H9 (cell line): ENCODE data around the gene PCCA. TPM values are rescaled to one million over a fixed set of nuclear protein-coding genes. Genes with fewer than 3 reads are reported as not detected.

Source experiments
- DNase-seq: peaks from one replicate; pipeline ENCODE4 v3.0.0-alpha.2; 2017
- H2AFZ ChIP-seq: one replicate; pipeline ENCODE4 v1.6.1; 2013; ENCODE audit warnings: mild to moderate bottlenecking, low read length, control low read depth, moderate library complexity
- H2AK5ac ChIP-seq: 2 replicates; pipeline ENCODE4 v1.6.1; 2013; ENCODE audit warnings: low read length, control low read depth, mixed read lengths; ENCODE audit not compliant: insufficient read length
- H2BK120ac ChIP-seq: one replicate; pipeline ENCODE4 v1.6.1; 2013; ENCODE audit warnings: low read depth, mild to moderate bottlenecking, low read length, control low read depth, inconsistent platforms; ENCODE audit not compliant: poor library complexity, severe bottlenecking
- H2BK12ac ChIP-seq: 2 replicates; pipeline ENCODE4 v1.6.1; 2013; ENCODE audit warnings: low read length, control low read depth, mixed read lengths, low read depth; ENCODE audit not compliant: insufficient read length
- H2BK15ac ChIP-seq: 2 replicates; pipeline ENCODE4 v1.6.1; 2013; ENCODE audit warnings: low read depth, low read length, control low read depth
- H2BK20ac ChIP-seq: one replicate; pipeline ENCODE4 v1.6.1; 2013; ENCODE audit warnings: low read depth, mild to moderate bottlenecking, low read length, control low read depth, inconsistent platforms; ENCODE audit not compliant: poor library complexity, severe bottlenecking
- H2BK5ac ChIP-seq: 2 replicates; pipeline ENCODE4 v1.6.1; 2013; ENCODE audit warnings: low read length, control low read depth, mixed read lengths; ENCODE audit not compliant: insufficient read length
- H3K14ac ChIP-seq: 2 replicates; pipeline ENCODE4 v1.6.1; 2013; ENCODE audit warnings: low read length, control low read depth; ENCODE audit not compliant: insufficient read depth
- H3K18ac ChIP-seq: 2 replicates; pipeline ENCODE4 v1.6.1; 2013; ENCODE audit warnings: low read depth, mild to moderate bottlenecking, mixed read lengths, low read length, control low read depth; ENCODE audit not compliant: insufficient read length
- H3K23ac ChIP-seq: 2 replicates; pipeline ENCODE4 v1.6.1; 2013; ENCODE audit warnings: low read length, control low read depth, mixed read lengths, low read depth; ENCODE audit not compliant: insufficient read length
- H3K23me2 ChIP-seq: 2 replicates; pipeline ENCODE4 v1.6.1; 2013; ENCODE audit warnings: low read depth, mild to moderate bottlenecking, mixed read lengths, low read length, control low read depth; ENCODE audit not compliant: insufficient read length, poor library complexity, severe bottlenecking
- H3K27ac ChIP-seq: 2 replicates; pipeline ENCODE4 v1.5.1; 2013; ENCODE audit warnings: low read length, control low read depth, mixed read lengths, low read depth; ENCODE audit not compliant: insufficient read length
- H3K27me3 ChIP-seq: 2 replicates; pipeline ENCODE4 v1.6.1; 2013; ENCODE audit warnings: low read length, control low read depth, inconsistent platforms; ENCODE audit not compliant: insufficient read depth
- H3K4ac ChIP-seq: 2 replicates; pipeline ENCODE4 v1.6.1; 2013; ENCODE audit warnings: low read depth, mild to moderate bottlenecking, control low read depth, inconsistent platforms, low read length, moderate library complexity
- H3K4me1 ChIP-seq: 2 replicates; pipeline ENCODE4 v1.6.1; 2013; ENCODE audit warnings: low read length, control low read depth, inconsistent platforms; ENCODE audit not compliant: insufficient read depth
- H3K4me2 ChIP-seq: 2 replicates; pipeline ENCODE4 v1.6.1; 2013; ENCODE audit warnings: low read length, control low read depth, mixed read lengths; ENCODE audit not compliant: insufficient read length, insufficient read depth
- H3K56ac ChIP-seq: 2 replicates; pipeline ENCODE4 v1.6.1; 2013; ENCODE audit warnings: low read depth, mild to moderate bottlenecking, mixed read lengths, low read length, control low read depth; ENCODE audit not compliant: insufficient read length
- H3K79me1 ChIP-seq: 2 replicates; pipeline ENCODE4 v1.6.1; 2013; ENCODE audit warnings: low read depth, mild to moderate bottlenecking, moderate library complexity, low read length, control low read depth, inconsistent platforms; ENCODE audit not compliant: insufficient read depth, poor library complexity, severe bottlenecking
- H3K79me2 ChIP-seq: 2 replicates; pipeline ENCODE4 v1.6.1; 2013; ENCODE audit warnings: low read length, control low read depth, inconsistent platforms; ENCODE audit not compliant: insufficient read depth
- H3K9ac ChIP-seq: 2 replicates; pipeline ENCODE4 v1.6.1; 2013; ENCODE audit warnings: low read length, control low read depth, mixed read lengths; ENCODE audit not compliant: insufficient read length; ENCODE audit errors: extremely low read depth
- H3K9me3 ChIP-seq: one replicate; pipeline ENCODE4 v1.6.1; 2013; ENCODE audit warnings: low read depth, low read length, inconsistent platforms; ENCODE audit not compliant: control insufficient read depth
- H3T11ph ChIP-seq: one replicate; pipeline ENCODE4 v1.6.1; 2013; ENCODE audit warnings: mild to moderate bottlenecking, low read length, control low read depth, inconsistent platforms
- H4K20me1 ChIP-seq: one replicate; pipeline ENCODE4 v1.6.1; 2013; ENCODE audit not compliant: control insufficient read depth, insufficient read length, insufficient read depth
- H4K5ac ChIP-seq: 2 replicates; pipeline ENCODE4 v1.6.1; 2013; ENCODE audit warnings: low read depth, mild to moderate bottlenecking, mixed read lengths, low read length, control low read depth; ENCODE audit not compliant: insufficient read length
- H4K8ac ChIP-seq: replicated peaks from 2 replicates; pipeline ENCODE4 v1.6.1; 2013; ENCODE audit warnings: low read length, control low read depth, mixed read lengths, low read depth; ENCODE audit not compliant: insufficient read length
- H4K91ac ChIP-seq: 2 replicates; pipeline ENCODE4 v1.6.1; 2013; ENCODE audit warnings: low read depth, mild to moderate bottlenecking, moderate library complexity, mixed read lengths, low read length, control low read depth; ENCODE audit not compliant: insufficient read length
- H3K27ac Mint-ChIP-seq, 3 experiments: 2 replicates in 2 of 3; 3 replicates in 1 of 3; pipeline ENCODE4 v1.8.0; 2020 to 2021; ENCODE audit warnings: mixed read lengths in 3 of 3, mild to moderate bottlenecking in 1 of 3, moderate library complexity in 1 of 3
- H3K27me3 Mint-ChIP-seq: 2 replicates; pipeline ENCODE4 v1.8.0; 2021; ENCODE audit warnings: low read depth, mild to moderate bottlenecking, moderate library complexity, mixed read lengths
- H3K36me3 Mint-ChIP-seq, 3 experiments: 2 replicates in 2 of 3; 3 replicates in 1 of 3; pipeline ENCODE4 v1.8.0; 2020 to 2021; ENCODE audit warnings: low read depth in 3 of 3, mixed read lengths in 3 of 3; ENCODE audit not compliant: insufficient read depth in 1 of 3
- H3K4me1 Mint-ChIP-seq, 2 experiments: 2 replicates each; pipeline ENCODE4 v1.8.0; 2020; ENCODE audit warnings: mixed read lengths in 2 of 2
- H3K4me3 Mint-ChIP-seq, 2 experiments: 2 replicates in 1 of 2; 3 replicates in 1 of 2; pipeline ENCODE4 v1.8.0; 2020 to 2021; ENCODE audit warnings: mild to moderate bottlenecking in 2 of 2, mixed read lengths in 2 of 2, moderate library complexity in 1 of 2
- H3K9me3 Mint-ChIP-seq, 2 experiments: 2 replicates in 1 of 2; 3 replicates in 1 of 2; pipeline ENCODE4 v1.8.0; 2020; ENCODE audit warnings: mild to moderate bottlenecking in 2 of 2, mixed read lengths in 2 of 2, moderate library complexity in 1 of 2
- CTCF ChIP-seq: fragments of 200-600 bp; sonication (generic); conservative IDR thresholded peaks from 3 replicates; pipeline ENCODE4 v1.8.0; 2021; ENCODE audit warnings: antibody characterized with exemption, mild to moderate bottlenecking
- WGBS: extraction: QIAGEN DNeasy Blood & Tissue Kit; methylation state at CpG from one replicate; pipeline ENCODE4 v1.1.7; 2013; ENCODE audit warnings: missing lambda C conversion rate, low lambda C conversion rate, mixed read lengths; ENCODE audit not compliant: insufficient read length; ENCODE audit errors: extremely low coverage; 5-methylcytosine and 5-hydroxymethylcytosine counted together
- total RNA-seq: library from RNA; stranded (reverse); gene quantifications from 2 replicates; pipeline ENCODE4 v1.2.1, GENCODE V29; 2021

Gene PCCA
- total RNA-seq, 1 experiment from 2014 or later, result 56.5 TPM

GRCh38 chr13:100344544-100344943 lies 255.7 kb downstream of the PCCA start:
- Histone ChIP-seq H2BK120ac (no peak overlapping the region), H3K14ac (no peak overlapping the region), H2AK5ac (no peak overlapping the region), H3K4ac (no peak overlapping the region), H3K27ac (no peak overlapping the region), H3K79me1 (no peaks in the 10 kb centered on the region), H3K79me2 (no peaks in the 10 kb centered on the region), H3K9ac (no peak overlapping the region), H3K23ac (no peak overlapping the region), H4K8ac (no peak overlapping the region), H3K23me2 (no peaks in the 10 kb centered on the region), H3K4me1 (0 out of 2 replicates have a peak, but pooled peaks cover 2% of the 10 kb centered on the region), H3K4me2 (no peak overlapping the region), H2AFZ (no peak overlapping the region), H3K18ac (no peak overlapping the region), H4K5ac (no peak overlapping the region), H2BK20ac (no peak overlapping the region), H3K56ac (no peak overlapping the region), H2BK5ac (no peak overlapping the region), H4K91ac (no peak overlapping the region), H2BK15ac (no peak overlapping the region), H3K27me3 (no peaks in the 10 kb centered on the region), H4K20me1 (no peaks in the 10 kb centered on the region), H3K9me3 (no peaks in the 10 kb centered on the region), H2BK12ac (no peak overlapping the region), H3T11ph (no peak overlapping the region)
- no CpG with 5 or more reads among the region's 4 CpGs for WGBS
- no peak overlapping the region for H3K27ac Mint-ChIP-seq
- peaks cover 25 to 33% (median 26%) of the 10 kb centered on the region in 3 experiments for H3K36me3 Mint-ChIP-seq
- DNase-seq, result no peak
- no peaks in the 10 kb centered on the region; a peak in 1 of 4 replicates for H3K4me1 Mint-ChIP-seq
- no peaks in the 10 kb centered on the region for H3K9me3 Mint-ChIP-seq
- no peak overlapping the region for H3K4me3 Mint-ChIP-seq
- no peak for TF ChIP-seq CTCF
- no peaks in the 10 kb centered on the region for H3K27me3 Mint-ChIP-seq
